ENCODE results near the gene CNOT11.
"Not testable (repeated sequence)": the region's sequence is repeated elsewhere in the genome, so short reads cannot be mapped to it uniquely, and the experiment has no call there.

The CNOT11 gene

GRCh38 chr2:101310090-101310833 is 57.6 kb downstream of the CNOT11 start:
- no peak for DNase-seq

- DNase-seq: peak in 2 of 5 experiments; percentile 36 to 79
Observed at GRCh38 chr2:101310834-101311695, 58.4 kb downstream of the CNOT11 start.

- no peak for DNase-seq
Observed at GRCh38 chr2:101311696-101312017, 59.0 kb downstream of the CNOT11 start.

- DNase-seq: not testable (repeated sequence)
Observed at GRCh38 chr2:101316568-101316967, 63.9 kb downstream of the CNOT11 start.
